Hepatocyte (in vitro differentiated cells): ENCODE results near the gene PACS1.

Experiments
- CTCF ChIP-seq: fragments of 200-600 bp; sonication (generic); IDR thresholded peaks from 2 replicates; pipeline ENCODE4 v1.5.1; 2016; ENCODE audit warnings: antibody characterized with exemption, mild to moderate bottlenecking; ENCODE audit not compliant: poor library complexity
- EZH2 ChIP-seq: fragments of 200-600 bp; sonication (generic); IDR thresholded peaks from 2 replicates; pipeline ENCODE4 v1.6.1; 2016; ENCODE audit warnings: antibody characterized with exemption, mild to moderate bottlenecking, borderline replicate concordance

- TF ChIP-seq EZH2 (no peak), CTCF (no peak)
Observed at GRCh38 chr11:66248903-66249302, 178.8 kb downstream of the PACS1 start.
